ENCODE results near the gene A4GNT. TPM values are rescaled to one million over a fixed set of nuclear protein-coding genes. Genes with fewer than 3 reads are reported as not detected.
"Not testable (repeated sequence)": the region's sequence is repeated elsewhere in the genome, so short reads cannot be mapped to it uniquely, and the experiment has no call there.

Gene A4GNT
- total RNA-seq, 1 donor from 2014 or later = not detected

- TF ChIP-seq CTCF (conservative IDR thresholded peaks at IDR 0.05; ENCODE audit: low read depth, low read length) = no peak
- no peak for DNase-seq (ENCODE audit: low read depth)
Observed at GRCh38 chr3:138092023-138092422, 40.2 kb downstream of the A4GNT start.

GRCh38 chr3:138089091-138089490 is 43.1 kb downstream of the A4GNT start:
- no peak overlapping the region for H3K4me3 ChIP-seq (ENCODE audit: low read depth, low read length)
- no peak for DNase-seq (ENCODE audit: low read depth)
- no peak for TF ChIP-seq CTCF (conservative IDR thresholded peaks at IDR 0.05; ENCODE audit: low read depth, low read length)

More at GRCh38 chr3:138092023-138092422, 40.2 kb downstream of the A4GNT start:
- H3K4me3 ChIP-seq (ENCODE audit: low read depth, low read length) = no peak overlapping the region

- not testable (repeated sequence) for H3K4me3 ChIP-seq (ENCODE audit: low read depth, low read length); DNase-seq (ENCODE audit: low read depth)
Observed at GRCh38 chr3:138085745-138086144, 46.4 kb downstream of the A4GNT start.

GRCh38 chr3:138084196-138084595 is 48.0 kb downstream of the A4GNT start:
- H3K4me3 ChIP-seq (ENCODE audit: low read depth, low read length) = no peak overlapping the region
- TF ChIP-seq CTCF (conservative IDR thresholded peaks at IDR 0.05; ENCODE audit: low read depth, low read length) = no peak
- no peak for DNase-seq (ENCODE audit: low read depth)

DNA sequence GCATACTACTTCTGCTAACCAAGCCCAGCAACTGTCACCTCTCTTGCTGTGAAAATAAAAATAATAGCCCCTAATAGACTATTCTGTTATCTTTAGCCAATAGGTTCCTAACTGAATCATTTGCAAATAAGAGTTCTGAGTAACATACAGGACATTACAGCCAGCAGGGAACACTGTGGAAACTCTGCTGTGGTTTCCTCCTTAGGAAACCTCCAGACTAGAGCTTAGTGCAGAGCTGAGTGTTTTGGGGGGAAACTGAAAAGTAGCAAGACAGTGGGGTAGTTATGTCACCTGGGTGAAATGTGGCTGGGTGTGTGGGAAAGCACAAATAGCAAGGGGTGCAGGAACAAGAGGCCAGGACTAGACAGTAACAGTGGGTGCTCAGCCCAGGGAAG is 49.2 kb downstream of the A4GNT start:
- H3K4me3 ChIP-seq (ENCODE audit: low read depth, low read length) = no peak overlapping the region
- TF ChIP-seq CTCF (conservative IDR thresholded peaks at IDR 0.05; ENCODE audit: low read depth, low read length) = no peak
- DNase-seq (ENCODE audit: low read depth) = no peak

DNA sequence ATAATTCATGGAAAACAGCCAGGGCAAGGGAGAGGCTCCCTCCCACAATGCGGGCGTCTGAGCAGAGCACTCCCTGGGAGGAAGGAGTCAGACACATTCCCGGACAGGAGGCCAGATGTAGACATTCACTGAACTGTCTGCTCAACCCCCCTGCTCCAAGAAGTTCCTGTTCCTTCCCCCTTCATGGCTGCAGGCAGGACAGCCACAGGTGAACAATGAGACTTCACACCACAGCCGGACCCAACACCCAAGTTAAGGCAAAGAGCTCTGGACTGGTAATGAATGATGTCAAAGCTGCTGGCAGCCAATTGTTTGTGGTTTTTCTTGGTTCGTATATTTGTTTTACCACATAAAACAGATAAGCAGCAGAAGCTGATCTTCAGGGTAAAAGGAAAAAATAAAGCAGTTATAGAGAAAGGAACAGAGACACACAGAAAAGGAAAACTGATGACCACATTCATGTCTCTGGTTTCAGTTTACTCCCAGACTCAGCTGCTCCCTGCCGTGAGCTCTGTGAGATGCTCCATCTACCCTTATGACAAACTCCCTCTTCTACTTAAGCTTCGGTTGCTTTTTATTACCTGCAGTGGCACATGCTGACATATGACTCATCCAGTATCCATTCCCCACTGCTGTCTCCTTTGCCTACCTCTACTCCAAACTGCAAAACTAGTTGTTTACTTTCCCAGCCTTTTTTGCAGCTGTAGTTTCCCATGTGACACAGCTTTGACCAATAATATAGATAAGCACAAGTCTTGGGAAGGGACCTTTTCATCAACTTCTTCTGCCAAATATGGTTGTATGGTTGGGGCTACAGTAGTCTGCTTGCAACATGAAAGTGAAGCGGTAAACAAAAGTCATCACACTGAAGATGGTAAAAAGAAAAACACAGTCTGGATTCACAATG is 49.9 kb downstream of the A4GNT start:
- no peak for TF ChIP-seq CTCF (conservative IDR thresholded peaks at IDR 0.05; ENCODE audit: low read depth, low read length)
- no peak overlapping the region for H3K4me3 ChIP-seq (ENCODE audit: low read depth, low read length)
- peak; percentile 22 for DNase-seq (ENCODE audit: low read depth)

GRCh38 chr3:138081371-138082084 is 50.7 kb downstream of the A4GNT start:
- H3K4me3 ChIP-seq (ENCODE audit: low read depth, low read length) = no peak overlapping the region
- no peak for DNase-seq (ENCODE audit: low read depth)
- TF ChIP-seq CTCF (conservative IDR thresholded peaks at IDR 0.05; ENCODE audit: low read depth, low read length) = no peak
